GM10266 (cell line): ENCODE results near the gene OS9.
A peak's percentile ranks its signal among the peaks of the same experiment; 100 is the strongest.

Source experiments
- DNase-seq: peaks from one replicate; pipeline ENCODE4 v3.0.0; 2012; ENCODE audit errors: extremely low spot score
- CTCF ChIP-seq: IDR thresholded peaks from 2 replicates; pipeline ENCODE4 v1.5.1; 2012; ENCODE audit warnings: mild to moderate bottlenecking, low read depth; ENCODE audit not compliant: control insufficient read depth, insufficient read depth; ENCODE audit errors: missing control alignments

Gene OS9

GRCh38 chr12:57741844-57742738 is 48.2 kb downstream of the OS9 start:
- DNase-seq, result peak; percentile 84
- peak; percentile 73 for TF ChIP-seq CTCF

GRCh38 chr12:57743769-57744168 is 49.8 kb downstream of the OS9 start:
- TF ChIP-seq CTCF, result no peak
- no peak for DNase-seq

GRCh38 chr12:57744194-57744776 is 50.4 kb downstream of the OS9 start:
- peak; percentile 76 for DNase-seq

GRCh38 chr12:57744777-57745484 is 51.0 kb downstream of the OS9 start, which contains the start of gene TSPAN31:
Gene TSPAN31 (plus strand): TSS chr12:57745039. CDS start chr12:57745155, 116 bp downstream.
- TF ChIP-seq CTCF, result no peak
- DNase-seq, result peak; percentile 92

More at GRCh38 chr12:57744194-57744776, 50.4 kb downstream of the OS9 start:
- no peak for TF ChIP-seq CTCF

- TF ChIP-seq CTCF, result no peak
- no peak for DNase-seq
Measured at GRCh38 chr12:57745485-57745881, 51.6 kb downstream of the OS9 start.

- no peak for TF ChIP-seq CTCF
- no peak for DNase-seq
Measured at GRCh38 chr12:57746025-57746424, 52.1 kb downstream of the OS9 start.

GRCh38 chr12:57749061-57749460 is 55.1 kb downstream of the OS9 start:
- no peak for DNase-seq
- no peak for TF ChIP-seq CTCF
